H1 (cell line): ENCODE measurements around the gene ZNF771.

Experiments
- EP300 ChIP-seq, 2 experiments: IDR thresholded peaks; 1 replicate in 1 of 2; 2 replicates in 1 of 2; pipeline ENCODE4 v1.6.1; 2011 to 2012; ENCODE audit warnings: low read depth in 2 of 2, low read length in 2 of 2, mild to moderate bottlenecking in 2 of 2, borderline replicate concordance in 1 of 2, inconsistent platforms in 1 of 2, moderate library complexity in 1 of 2
- EZH2 ChIP-seq: fragments of 200-600 bp; sonication (generic); IDR thresholded peaks from 2 replicates; pipeline ENCODE4 v1.7.1; 2012; ENCODE audit warnings: low read depth, mild to moderate bottlenecking, moderate library complexity, low read length, inconsistent platforms; ENCODE audit not compliant: severe bottlenecking
- HDAC2 ChIP-seq, 2 experiments: fragments of 300-600 bp in 1 of 2; sonication (generic) in 1 of 2; IDR thresholded peaks; 2 replicates each; pipeline ENCODE4 v1.6.1; 2011 to 2012; ENCODE audit warnings: low read depth in 2 of 2, low read length in 2 of 2, mild to moderate bottlenecking in 2 of 2, moderate library complexity in 2 of 2, borderline replicate concordance in 1 of 2, inconsistent platforms in 1 of 2
- KDM1A ChIP-seq: fragments of 200-600, 300-600 bp; sonication (generic); IDR thresholded peaks from 2 replicates; pipeline ENCODE4 v1.7.1; 2016; ENCODE audit warnings: mild to moderate bottlenecking, low read length, borderline replicate concordance
- RFX5 ChIP-seq: IDR thresholded peaks from 2 replicates; pipeline ENCODE4 v1.6.1; 2011; ENCODE audit warnings: low read depth, low read length, improper control_type of control experiment, borderline replicate concordance
- RNF2 ChIP-seq: fragments of 200-900, 300-1000 bp; sonication (generic); IDR thresholded peaks from 2 replicates; pipeline ENCODE4 v1.7.1; 2016; ENCODE audit warnings: borderline replicate concordance, low read depth, mild to moderate bottlenecking, antibody characterized with exemption, low read length; ENCODE audit not compliant: poor library complexity, severe bottlenecking; ENCODE audit errors: missing control alignments
- SP2 ChIP-seq: IDR thresholded peaks from 2 replicates; pipeline ENCODE4 v1.6.1; 2012; ENCODE audit warnings: mild to moderate bottlenecking, low read length, inconsistent platforms
- TAF1 ChIP-seq: IDR thresholded peaks from 2 replicates; pipeline ENCODE4 v1.6.1; 2011; ENCODE audit warnings: mild to moderate bottlenecking, low read depth, low read length
- ZNF274 ChIP-seq: IDR thresholded peaks from 2 replicates; pipeline ENCODE4 v1.7.0; 2012; ENCODE audit warnings: low read length, borderline replicate concordance; ENCODE audit errors: extremely low read depth
- TF ChIP-seq, protein P1 (sequence below), 3 experiments: IDR thresholded peaks; 1 replicate in 2 of 3; 2 replicates in 1 of 3; pipeline versions ENCODE4 v1.5.1 to v1.6.1; 2011; ENCODE audit warnings: low read length in 3 of 3, mild to moderate bottlenecking in 3 of 3, inconsistent platforms in 2 of 3, low read depth in 1 of 3, moderate library complexity in 1 of 3; ENCODE audit not compliant: insufficient read depth in 1 of 3; ENCODE audit errors: control extremely low read depth in 1 of 3
- TF ChIP-seq, protein P2 (sequence below): IDR thresholded peaks from 2 replicates; pipeline ENCODE4 v1.6.1; 2011; ENCODE audit warnings: low read length, improper control_type of control experiment
- TF ChIP-seq, protein P3 (sequence below): IDR thresholded peaks from 2 replicates; pipeline ENCODE4 v1.6.1; 2012; ENCODE audit warnings: inconsistent platforms

DNA sequence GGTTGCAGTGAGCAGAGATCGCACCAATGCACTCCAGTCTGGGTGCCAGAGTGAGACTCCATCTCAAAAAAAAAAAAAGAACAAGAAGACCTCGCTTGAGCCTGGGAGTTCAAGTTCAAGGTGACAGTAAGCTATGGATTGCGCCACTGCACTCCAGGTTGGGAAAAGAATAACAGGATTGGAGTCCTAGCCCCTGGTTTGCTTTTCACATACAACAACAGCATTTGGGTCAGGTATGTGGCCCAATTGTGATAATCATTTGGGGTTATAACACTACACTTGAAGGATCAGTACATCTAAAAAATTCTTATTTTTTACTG lies 41.7 kb downstream of the ZNF771 start:
- no peak for TF ChIP-seq ZNF274
- TF ChIP-seq RNF2 = no peak
- TF ChIP-seq HDAC2 (IDR thresholded peaks at IDR 0.05; ENCODE audit: borderline replicate concordance in 1 of 2, low read depth in 2 of 2, low read length in 2 of 2) = no peak
- no peak for TF ChIP-seq EZH2
- no peak for TF ChIP-seq TAF1
- no peak for TF ChIP-seq RFX5
- TF ChIP-seq, protein P1, sequence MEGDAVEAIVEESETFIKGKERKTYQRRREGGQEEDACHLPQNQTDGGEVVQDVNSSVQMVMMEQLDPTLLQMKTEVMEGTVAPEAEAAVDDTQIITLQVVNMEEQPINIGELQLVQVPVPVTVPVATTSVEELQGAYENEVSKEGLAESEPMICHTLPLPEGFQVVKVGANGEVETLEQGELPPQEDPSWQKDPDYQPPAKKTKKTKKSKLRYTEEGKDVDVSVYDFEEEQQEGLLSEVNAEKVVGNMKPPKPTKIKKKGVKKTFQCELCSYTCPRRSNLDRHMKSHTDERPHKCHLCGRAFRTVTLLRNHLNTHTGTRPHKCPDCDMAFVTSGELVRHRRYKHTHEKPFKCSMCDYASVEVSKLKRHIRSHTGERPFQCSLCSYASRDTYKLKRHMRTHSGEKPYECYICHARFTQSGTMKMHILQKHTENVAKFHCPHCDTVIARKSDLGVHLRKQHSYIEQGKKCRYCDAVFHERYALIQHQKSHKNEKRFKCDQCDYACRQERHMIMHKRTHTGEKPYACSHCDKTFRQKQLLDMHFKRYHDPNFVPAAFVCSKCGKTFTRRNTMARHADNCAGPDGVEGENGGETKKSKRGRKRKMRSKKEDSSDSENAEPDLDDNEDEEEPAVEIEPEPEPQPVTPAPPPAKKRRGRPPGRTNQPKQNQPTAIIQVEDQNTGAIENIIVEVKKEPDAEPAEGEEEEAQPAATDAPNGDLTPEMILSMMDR (IDR thresholded peaks at IDR 0.05; ENCODE audit: control extremely low read depth in 1 of 3, insufficient read depth in 1 of 3, low read depth in 1 of 3, low read length in 3 of 3) = no peak
- TF ChIP-seq, protein P2, sequence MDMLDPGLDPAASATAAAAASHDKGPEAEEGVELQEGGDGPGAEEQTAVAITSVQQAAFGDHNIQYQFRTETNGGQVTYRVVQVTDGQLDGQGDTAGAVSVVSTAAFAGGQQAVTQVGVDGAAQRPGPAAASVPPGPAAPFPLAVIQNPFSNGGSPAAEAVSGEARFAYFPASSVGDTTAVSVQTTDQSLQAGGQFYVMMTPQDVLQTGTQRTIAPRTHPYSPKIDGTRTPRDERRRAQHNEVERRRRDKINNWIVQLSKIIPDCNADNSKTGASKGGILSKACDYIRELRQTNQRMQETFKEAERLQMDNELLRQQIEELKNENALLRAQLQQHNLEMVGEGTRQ = no peak
- TF ChIP-seq EP300 (IDR thresholded peaks at IDR 0.05; ENCODE audit: borderline replicate concordance in 1 of 2, low read depth in 2 of 2, low read length in 2 of 2) = no peak
- TF ChIP-seq SP2 = no peak
- TF ChIP-seq KDM1A = no peak
- TF ChIP-seq, protein P3, sequence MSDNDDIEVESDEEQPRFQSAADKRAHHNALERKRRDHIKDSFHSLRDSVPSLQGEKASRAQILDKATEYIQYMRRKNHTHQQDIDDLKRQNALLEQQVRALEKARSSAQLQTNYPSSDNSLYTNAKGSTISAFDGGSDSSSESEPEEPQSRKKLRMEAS = no peak
